ENCODE results near the gene DTX4.

Gene DTX4

GRCh38 chr11:59221441-59221840, 49.5 kb downstream of the DTX4 start:
- DNase-seq, result no peak

GRCh38 chr11:59222464-59223060, 50.6 kb downstream of the DTX4 start:
- no peak for DNase-seq

DNA sequence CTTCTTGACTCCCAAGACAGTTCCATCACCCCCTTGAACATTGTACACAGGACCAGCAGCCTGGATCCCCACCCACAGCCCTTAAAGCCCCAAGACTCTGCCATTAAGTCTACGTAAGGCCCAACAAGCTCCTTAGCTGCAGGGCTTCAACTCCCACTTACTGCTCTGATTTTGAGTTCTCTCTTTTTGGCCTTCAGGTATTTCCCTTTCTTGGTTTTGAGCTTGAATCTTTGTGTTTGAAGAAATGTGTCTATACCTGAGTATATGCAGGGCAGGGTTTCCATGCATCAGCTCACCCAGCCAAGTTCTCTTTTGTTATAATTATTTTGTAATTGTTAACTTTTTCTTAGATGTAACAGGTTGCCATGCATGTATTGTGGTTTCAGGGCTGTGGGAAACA, 51.2 kb downstream of the DTX4 start:
- no peak for DNase-seq

DNA sequence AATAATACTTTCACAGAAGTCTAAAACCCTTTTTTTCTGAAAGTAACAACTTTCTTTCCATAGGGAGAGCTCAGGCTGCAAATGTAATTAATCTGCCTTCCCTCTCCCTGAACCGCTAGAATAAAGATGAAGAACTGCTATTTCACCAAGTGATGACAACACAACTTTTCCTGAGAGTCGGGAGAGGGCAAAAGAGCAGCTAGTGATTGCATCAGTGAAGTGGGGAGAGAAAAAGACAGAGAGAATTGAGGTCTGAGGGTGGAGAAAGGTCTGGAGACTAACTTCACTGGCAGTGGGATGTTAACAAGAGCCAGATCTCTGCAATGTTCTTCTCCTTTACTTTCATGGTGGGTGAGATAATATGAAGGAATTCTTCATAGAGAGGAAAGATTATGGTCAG, 51.7 kb downstream of the DTX4 start:
- DNase-seq, result no peak

- DNase-seq, result no peak
Measured at GRCh38 chr11:59224351-59224928, 52.5 kb downstream of the DTX4 start.

GRCh38 chr11:59225017-59225416, 53.1 kb downstream of the DTX4 start:
- DNase-seq, result no peak

- no peak for DNase-seq
Measured at GRCh38 chr11:59226396-59226795, 54.5 kb downstream of the DTX4 start.

- DNase-seq, result no peak
Measured at GRCh38 chr11:59240322-59240721, 68.4 kb downstream of the DTX4 start.

DNA sequence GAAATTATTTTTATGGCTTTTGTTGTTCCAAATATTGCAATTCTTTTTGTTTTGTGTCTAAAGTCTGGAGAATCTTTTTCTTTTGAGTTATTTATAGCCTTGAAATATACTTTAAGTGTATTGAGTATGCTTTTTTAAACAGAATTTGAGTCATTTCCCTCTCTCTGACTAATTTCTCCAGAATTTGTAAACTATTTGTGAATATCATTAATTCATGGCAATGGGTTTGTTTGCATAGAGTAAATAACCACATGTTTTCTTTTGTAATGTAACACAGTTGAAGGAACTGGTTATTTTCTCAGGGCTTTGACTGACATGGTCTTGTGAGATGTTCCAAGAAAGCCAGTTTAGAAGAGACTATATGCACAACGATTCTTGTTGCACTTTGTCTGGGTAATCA, 71.7 kb downstream of the DTX4 start:
- DNase-seq, result no peak

DNA sequence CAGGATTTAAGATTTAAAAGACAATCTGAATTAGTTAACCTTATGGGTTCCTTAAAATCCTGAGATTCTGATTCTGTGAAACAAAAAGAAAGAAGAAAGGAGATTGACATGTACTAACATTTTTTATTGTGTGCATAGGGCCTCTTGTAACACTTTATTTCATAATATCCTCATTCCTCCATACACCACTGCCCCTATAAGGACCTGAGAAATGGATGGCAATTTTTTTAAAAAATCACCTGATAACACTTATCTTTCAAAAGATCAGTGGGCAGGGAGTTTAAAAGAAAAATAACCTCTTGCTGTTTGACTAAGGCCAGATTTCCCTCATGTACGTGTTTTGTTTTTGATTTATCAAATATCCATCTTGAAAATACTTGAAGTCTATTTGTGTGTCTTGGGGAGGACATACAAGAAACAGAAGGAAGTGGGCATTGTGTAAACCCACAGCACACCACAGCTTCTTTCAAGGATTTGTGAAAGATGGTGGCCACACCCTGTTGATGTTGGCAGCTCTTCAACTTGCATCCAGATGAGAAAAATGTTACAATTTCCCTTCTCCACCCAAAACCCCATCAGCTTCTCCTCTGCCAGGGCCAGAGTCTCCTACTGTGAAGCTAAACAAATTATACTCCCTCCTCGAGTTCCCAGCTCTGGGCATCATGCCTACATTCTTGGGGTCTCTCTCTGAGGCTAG, 75.7 kb downstream of the DTX4 start:
- DNase-seq, result no peak

DNA sequence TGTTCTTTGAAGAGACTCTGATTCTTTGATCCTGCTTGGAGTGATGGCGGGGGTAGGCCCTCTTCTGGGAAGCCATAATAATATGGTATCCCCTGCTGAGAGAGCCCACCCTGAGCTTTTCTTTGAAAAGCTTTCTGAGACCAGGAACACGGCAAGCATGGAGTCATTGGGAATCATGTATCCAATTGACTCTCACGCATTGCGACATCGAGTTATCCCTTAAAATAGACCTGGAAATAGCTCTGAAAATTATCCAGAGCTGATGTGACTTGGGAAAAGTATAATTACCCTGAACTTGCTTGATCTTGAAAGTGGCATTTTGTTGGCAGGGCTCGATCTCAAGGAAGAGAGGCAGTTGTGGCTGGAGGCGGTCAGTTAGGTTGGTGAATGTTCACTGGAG, 77.6 kb downstream of the DTX4 start:
- no peak for DNase-seq

GRCh38 chr11:59253001-59253400, 81.1 kb downstream of the DTX4 start:
- no peak for DNase-seq

- DNase-seq, result no peak
Measured at GRCh38 chr11:59254286-59254685, 82.4 kb downstream of the DTX4 start.

DNA sequence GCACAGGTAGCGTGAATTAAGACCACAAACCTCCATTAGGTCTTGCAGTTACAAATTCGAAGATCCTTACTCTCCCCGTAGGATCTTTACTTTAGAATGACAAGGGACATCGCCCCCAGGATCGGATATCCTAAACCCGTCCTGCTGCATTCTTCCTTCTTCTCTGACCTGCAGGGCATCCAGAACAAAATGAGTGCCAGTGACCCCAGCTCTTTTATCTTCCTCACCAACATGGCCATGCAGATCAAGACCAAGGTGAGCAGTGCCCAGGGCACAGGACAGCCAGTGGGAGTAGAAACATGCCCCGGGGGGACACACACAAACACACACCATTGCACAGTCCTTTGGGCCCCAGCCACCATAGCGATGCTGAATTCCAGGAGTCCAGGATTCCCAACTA, 83.3 kb downstream of the DTX4 start:
- no peak for DNase-seq

Data from activated CD4-positive, alpha-beta T cell treated with anti-CD3 and anti-CD28 coated beads, Interleukin-2, amount 50 U/mL, for 1 hour (primary cell).